ENCODE measurements around the gene PWWP2A. TPM values are rescaled to one million over a fixed set of nuclear protein-coding genes. Genes with fewer than 3 reads are reported as not detected.
"Not testable (repeated sequence)": the region's sequence is repeated elsewhere in the genome, so short reads cannot be mapped to it uniquely, and the experiment has no call there.

The PWWP2A gene
- total RNA-seq, 1 donor from 2014 or later, result 30.2 TPM

GRCh38 chr5:160152901-160153300 lies 33.7 kb upstream of the PWWP2A start:
- no peak for DNase-seq (ENCODE audit: low spot score)
- Mint-ChIP-seq H3K27ac (no peak overlapping the region), H3K4me3 (no peak overlapping the region), H3K27me3 (ENCODE audit: insufficient read depth) (peaks cover 2% of the 10 kb centered on the region), H3K36me3 (ENCODE audit: low read depth) (no peaks in the 10 kb centered on the region), H3K4me1 (ENCODE audit: low read depth) (no peaks in the 10 kb centered on the region), H3K9me3 (no peaks in the 10 kb centered on the region)
- intact Hi-C loops (cut with micrococcal nuclease), result no loop called here

- no peak overlapping the region for H3K4me3 Mint-ChIP-seq
- no peak overlapping the region for H3K27ac Mint-ChIP-seq
- H3K9me3 Mint-ChIP-seq, result no peaks in the 10 kb centered on the region
- H3K4me1 Mint-ChIP-seq (ENCODE audit: low read depth), result no peaks in the 10 kb centered on the region
- no peaks in the 10 kb centered on the region for H3K36me3 Mint-ChIP-seq (ENCODE audit: low read depth)
- peaks cover 2% of the 10 kb centered on the region for H3K27me3 Mint-ChIP-seq (ENCODE audit: insufficient read depth)
- intact Hi-C loops (cut with micrococcal nuclease), result no loop called here
- no peak for DNase-seq (ENCODE audit: low spot score)
These were observed 33.0 kb upstream of the PWWP2A start for GRCh38 chr5:160152287-160152686.

- H3K9me3 Mint-ChIP-seq, result no peaks in the 10 kb centered on the region
- H3K4me3 Mint-ChIP-seq, result no peak overlapping the region
- H3K27ac Mint-ChIP-seq, result no peak overlapping the region
- no peak for DNase-seq (ENCODE audit: low spot score)
- H3K27me3 Mint-ChIP-seq (ENCODE audit: insufficient read depth), result no peaks in the 10 kb centered on the region
- intact Hi-C loops (cut with micrococcal nuclease), result no loop called here
- H3K4me1 Mint-ChIP-seq (ENCODE audit: low read depth), result no peaks in the 10 kb centered on the region
- H3K36me3 Mint-ChIP-seq (ENCODE audit: low read depth), result no peaks in the 10 kb centered on the region
These were observed 31.8 kb upstream of the PWWP2A start for GRCh38 chr5:160151017-160151416.

GRCh38 chr5:160150381-160150780 lies 31.1 kb upstream of the PWWP2A start:
- intact Hi-C loops (cut with micrococcal nuclease), result no loop called here
- DNase-seq (ENCODE audit: low spot score), result no peak
- Mint-ChIP-seq H3K36me3 (ENCODE audit: low read depth) (no peaks in the 10 kb centered on the region), H3K27ac (no peak overlapping the region), H3K4me3 (no peak overlapping the region), H3K27me3 (ENCODE audit: insufficient read depth) (no peaks in the 10 kb centered on the region), H3K4me1 (ENCODE audit: low read depth) (no peaks in the 10 kb centered on the region), H3K9me3 (no peaks in the 10 kb centered on the region)

- H3K36me3 Mint-ChIP-seq (ENCODE audit: low read depth); H3K27ac Mint-ChIP-seq; intact Hi-C loops (cut with micrococcal nuclease); H3K4me1 Mint-ChIP-seq (ENCODE audit: low read depth); DNase-seq (ENCODE audit: low spot score); H3K9me3 Mint-ChIP-seq; H3K27me3 Mint-ChIP-seq (ENCODE audit: insufficient read depth); H3K4me3 Mint-ChIP-seq: not testable (repeated sequence)
These were observed 25.2 kb upstream of the PWWP2A start for GRCh38 chr5:160144436-160144835.

GRCh38 chr5:160134332-160134731 lies 15.1 kb upstream of the PWWP2A start:
- Mint-ChIP-seq H3K9me3 (no peaks in the 10 kb centered on the region), H3K27me3 (ENCODE audit: insufficient read depth) (no peaks in the 10 kb centered on the region), H3K27ac (no peak overlapping the region), H3K4me1 (ENCODE audit: low read depth) (no peaks in the 10 kb centered on the region), H3K36me3 (ENCODE audit: low read depth) (no peaks in the 10 kb centered on the region), H3K4me3 (no peak overlapping the region)
- intact Hi-C loops (cut with micrococcal nuclease), result no loop called here
- no peak for DNase-seq (ENCODE audit: low spot score)

GRCh38 chr5:160133918-160134304 lies 14.7 kb upstream of the PWWP2A start:
- no peaks in the 10 kb centered on the region for H3K36me3 Mint-ChIP-seq (ENCODE audit: low read depth)
- no peaks in the 10 kb centered on the region for H3K27me3 Mint-ChIP-seq (ENCODE audit: insufficient read depth)
- H3K9me3 Mint-ChIP-seq, result no peaks in the 10 kb centered on the region
- H3K4me3 Mint-ChIP-seq, result no peak overlapping the region
- no peak for DNase-seq (ENCODE audit: low spot score)
- H3K4me1 Mint-ChIP-seq (ENCODE audit: low read depth), result no peaks in the 10 kb centered on the region
- no peak overlapping the region for H3K27ac Mint-ChIP-seq
- intact Hi-C loops (cut with micrococcal nuclease), result no loop called here

- H3K27ac Mint-ChIP-seq, result no peak overlapping the region
- no peaks in the 10 kb centered on the region for H3K27me3 Mint-ChIP-seq (ENCODE audit: insufficient read depth)
- no peaks in the 10 kb centered on the region for H3K9me3 Mint-ChIP-seq
- no peaks in the 10 kb centered on the region for H3K36me3 Mint-ChIP-seq (ENCODE audit: low read depth)
- H3K4me3 Mint-ChIP-seq, result no peak overlapping the region
- DNase-seq (ENCODE audit: low spot score), result no peak
- no peaks in the 10 kb centered on the region for H3K4me1 Mint-ChIP-seq (ENCODE audit: low read depth)
- intact Hi-C loops (cut with micrococcal nuclease), result no loop called here
These were observed 14.0 kb upstream of the PWWP2A start for GRCh38 chr5:160133071-160133917.

GRCh38 chr5:160129841-160130240 lies 10.6 kb upstream of the PWWP2A start:
- intact Hi-C loops (cut with micrococcal nuclease), result no loop called here
- Mint-ChIP-seq H3K4me3 (no peak overlapping the region), H3K4me1 (ENCODE audit: low read depth) (no peaks in the 10 kb centered on the region), H3K27me3 (ENCODE audit: insufficient read depth) (no peaks in the 10 kb centered on the region), H3K9me3 (no peaks in the 10 kb centered on the region), H3K36me3 (ENCODE audit: low read depth) (no peaks in the 10 kb centered on the region), H3K27ac (no peak overlapping the region)
- no peak for DNase-seq (ENCODE audit: low spot score)

GRCh38 chr5:160128632-160129031 lies 9.4 kb upstream of the PWWP2A start:
- H3K9me3 Mint-ChIP-seq, result no peaks in the 10 kb centered on the region
- no peak for DNase-seq (ENCODE audit: low spot score)
- no peak overlapping the region for H3K27ac Mint-ChIP-seq
- no peaks in the 10 kb centered on the region for H3K4me1 Mint-ChIP-seq (ENCODE audit: low read depth)
- no peaks in the 10 kb centered on the region for H3K36me3 Mint-ChIP-seq (ENCODE audit: low read depth)
- intact Hi-C loops (cut with micrococcal nuclease), result no loop called here
- no peaks in the 10 kb centered on the region for H3K27me3 Mint-ChIP-seq (ENCODE audit: insufficient read depth)
- no peak overlapping the region for H3K4me3 Mint-ChIP-seq

- Mint-ChIP-seq H3K9me3 (no peaks in the 10 kb centered on the region), H3K27ac (peak overlapping the region; percentile 96), H3K27me3 (ENCODE audit: insufficient read depth) (peaks cover 4% of the 10 kb centered on the region), H3K4me3 (peak overlapping the region; percentile 95), H3K4me1 (ENCODE audit: low read depth) (peaks cover 15% of the 10 kb centered on the region), H3K36me3 (ENCODE audit: low read depth) (peaks cover 7% of the 10 kb centered on the region)
- no peak for DNase-seq (ENCODE audit: low spot score)
- intact Hi-C loops (cut with micrococcal nuclease), result loop anchor here (1.0 to 5.0 kb wide), 9 partner anchors 77 to 911 kb away; partner anchors contain the start of genes FAM200C, PTTG1, RNF145 and TTC1
These were observed 636 bp upstream of the PWWP2A start for GRCh38 chr5:160119905-160120266.

- H3K36me3 Mint-ChIP-seq (ENCODE audit: low read depth), result peaks cover 15% of the 10 kb centered on the region
- H3K27ac Mint-ChIP-seq, result peak overlapping the region; percentile 72
- H3K9me3 Mint-ChIP-seq, result no peaks in the 10 kb centered on the region
- peaks cover 15% of the 10 kb centered on the region for H3K4me1 Mint-ChIP-seq (ENCODE audit: low read depth)
- intact Hi-C loops (cut with micrococcal nuclease), result loop anchor here (1.0 to 5.0 kb wide), 9 partner anchors 79 to 910 kb away; partner anchors contain the start of genes FAM200C, PTTG1, RNF145 and TTC1
- H3K27me3 Mint-ChIP-seq (ENCODE audit: insufficient read depth), result peaks cover 4% of the 10 kb centered on the region
- peak; percentile 52 for DNase-seq (ENCODE audit: low spot score)
- peak overlapping the region; percentile 83 for H3K4me3 Mint-ChIP-seq
These were observed 705 bp downstream of the PWWP2A start for GRCh38 chr5:160118349-160119141.

GRCh38 chr5:160116991-160117390 lies 2.3 kb downstream of the PWWP2A start:
- peak overlapping the region; percentile 83 for H3K4me3 Mint-ChIP-seq
- peaks cover 25% of the 10 kb centered on the region for H3K36me3 Mint-ChIP-seq (ENCODE audit: low read depth)
- intact Hi-C loops (cut with micrococcal nuclease), result loop anchor here (5.0 kb wide), 3 partner anchors 80 to 705 kb away; no protein-coding TSS in a partner anchor
- peaks cover 15% of the 10 kb centered on the region for H3K4me1 Mint-ChIP-seq (ENCODE audit: low read depth)
- no peaks in the 10 kb centered on the region for H3K9me3 Mint-ChIP-seq
- H3K27me3 Mint-ChIP-seq (ENCODE audit: insufficient read depth), result no peaks in the 10 kb centered on the region
- no peak for DNase-seq (ENCODE audit: low spot score)
- no peak overlapping the region for H3K27ac Mint-ChIP-seq
